HG03060 (cell line): ENCODE results near the gene SLC45A2.
"Not testable (repeated sequence)": the region's sequence is repeated elsewhere in the genome, so short reads cannot be mapped to it uniquely, and the experiment has no call there.

ENCODE experiments used
- ATAC-seq: cut with Tn5 transposase; IDR thresholded peaks from one replicate; pipeline ENCODE4 v1.9.1; 2021; ENCODE audit warnings: low read depth, moderate number of reproducible peaks; ENCODE audit not compliant: unreplicated experiment

SLC45A2 gene

DNA sequence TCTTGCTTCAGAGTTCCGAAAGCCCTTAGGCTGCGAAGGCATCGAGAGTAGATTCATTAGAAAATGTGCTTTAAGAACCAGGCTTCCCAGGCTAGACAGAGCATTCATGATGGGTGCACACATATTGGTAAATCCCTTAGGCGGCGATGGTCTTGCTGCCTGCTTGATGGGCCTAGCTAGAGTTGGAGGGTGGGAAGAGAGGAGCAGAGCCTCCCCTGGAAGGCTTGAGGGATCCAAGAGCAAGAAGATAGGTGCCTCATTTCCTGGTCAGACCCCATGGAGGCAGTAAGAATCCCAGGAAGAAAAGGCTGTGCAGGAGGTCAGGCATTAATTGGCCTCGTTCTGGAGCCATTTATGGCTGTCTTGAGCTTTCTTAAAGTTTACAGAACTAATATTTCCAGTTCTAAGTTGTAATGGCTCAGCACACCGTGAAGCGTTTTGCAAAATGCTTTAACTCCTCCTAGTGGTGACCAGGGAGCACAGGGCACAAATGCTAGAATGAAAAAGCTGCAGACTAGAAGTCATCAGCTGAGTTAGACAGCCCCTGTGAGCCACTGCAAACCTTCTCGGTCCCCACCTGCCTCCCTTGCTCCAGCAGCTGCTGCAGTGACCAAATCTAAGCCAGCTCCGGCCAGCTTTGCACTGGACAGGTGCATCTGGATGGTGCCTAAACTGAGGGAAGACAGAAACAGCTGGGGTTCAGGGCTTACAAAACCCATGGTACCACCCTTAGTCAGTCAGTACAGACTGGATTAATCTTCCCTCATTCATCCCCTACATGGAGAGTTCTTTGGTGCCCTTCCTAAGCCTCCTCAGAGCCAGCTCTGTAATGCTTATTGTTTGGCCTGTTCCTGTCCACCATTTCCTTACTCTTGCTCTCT lies 14.7 kb downstream of the SLC45A2 start:
- ATAC-seq = no peak

- ATAC-seq = no peak
These were observed 16.1 kb downstream of the SLC45A2 start for GRCh38 chr5:33968211-33969005.

DNA sequence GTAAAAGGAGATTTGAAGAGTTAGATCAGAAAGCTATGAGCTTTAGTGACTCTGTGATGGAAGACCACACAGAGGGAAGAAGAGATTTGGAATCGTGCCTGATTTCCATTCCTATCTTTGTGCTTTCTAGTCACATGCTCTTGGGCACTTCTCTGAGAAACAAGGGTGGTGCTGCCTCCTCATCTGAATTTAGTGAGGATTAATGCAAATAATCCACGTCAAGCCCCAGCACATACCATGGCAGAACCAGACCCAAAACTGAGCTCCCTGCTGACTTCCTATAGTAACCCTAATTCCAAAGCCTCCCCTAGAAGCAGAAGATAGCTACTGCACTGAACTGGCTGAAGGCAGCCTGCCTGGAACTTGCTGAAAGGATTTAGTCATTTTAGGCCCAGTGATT lies 17.7 kb downstream of the SLC45A2 start:
- no peak for ATAC-seq

- no peak for ATAC-seq
These were observed 20.3 kb downstream of the SLC45A2 start for GRCh38 chr5:33964132-33964700.

- no peak for ATAC-seq
These were observed 26.3 kb downstream of the SLC45A2 start for GRCh38 chr5:33958176-33958575.

DNA sequence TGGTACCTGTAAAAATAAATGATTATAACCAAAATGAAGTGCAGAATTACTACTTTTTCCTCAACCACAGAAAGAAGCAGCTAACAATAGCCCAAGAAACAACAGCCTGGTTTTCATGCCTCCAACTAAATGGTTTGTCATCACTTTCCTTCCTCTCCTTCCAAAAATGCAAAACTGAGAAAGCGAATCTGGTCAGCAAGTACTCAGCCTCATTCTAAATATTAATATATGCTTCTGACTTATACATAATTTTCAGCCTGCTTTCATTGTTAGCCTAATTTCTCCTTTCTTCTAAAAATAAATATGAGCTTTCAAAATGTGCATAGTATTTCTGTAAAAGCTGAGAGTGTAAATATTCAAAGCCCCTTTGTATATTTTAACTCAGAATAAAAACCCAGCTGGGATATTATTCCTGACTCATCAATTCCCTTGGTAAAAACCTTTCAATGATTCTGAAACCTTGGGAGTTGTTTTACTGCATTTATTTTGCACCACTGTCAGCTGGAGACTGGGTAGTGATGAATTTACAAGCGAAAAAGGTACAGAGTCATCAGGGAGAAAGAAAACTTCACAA lies 26.8 kb downstream of the SLC45A2 start:
- no peak for ATAC-seq

DNA sequence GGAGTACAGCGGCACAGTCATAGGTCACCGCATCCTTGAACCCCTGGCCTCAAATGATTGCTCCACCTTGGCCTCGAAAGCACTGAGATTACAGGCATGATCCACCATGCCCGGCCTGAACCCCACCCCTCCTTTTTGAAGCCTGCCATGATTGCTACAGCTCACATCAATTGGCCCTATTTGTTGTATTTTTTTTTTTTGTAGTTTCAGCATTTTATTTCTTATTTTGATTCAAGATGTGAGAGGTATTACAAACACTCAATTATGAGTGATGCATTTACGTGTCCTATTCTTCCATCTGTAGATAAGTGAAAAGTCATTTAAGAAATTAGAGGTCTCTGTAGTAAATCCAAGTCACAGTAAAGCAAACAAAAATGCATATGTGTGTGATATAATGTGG lies 32.3 kb downstream of the SLC45A2 start:
- not testable (repeated sequence) for ATAC-seq

GRCh38 chr5:33944543-33945132 lies 39.9 kb downstream of the SLC45A2 start:
- no peak for ATAC-seq

- ATAC-seq = no peak
These were observed 43.4 kb downstream of the SLC45A2 start for GRCh38 chr5:33941090-33941489.

GRCh38 chr5:33939556-33940262 lies 44.8 kb downstream of the SLC45A2 start:
- ATAC-seq = no peak

DNA sequence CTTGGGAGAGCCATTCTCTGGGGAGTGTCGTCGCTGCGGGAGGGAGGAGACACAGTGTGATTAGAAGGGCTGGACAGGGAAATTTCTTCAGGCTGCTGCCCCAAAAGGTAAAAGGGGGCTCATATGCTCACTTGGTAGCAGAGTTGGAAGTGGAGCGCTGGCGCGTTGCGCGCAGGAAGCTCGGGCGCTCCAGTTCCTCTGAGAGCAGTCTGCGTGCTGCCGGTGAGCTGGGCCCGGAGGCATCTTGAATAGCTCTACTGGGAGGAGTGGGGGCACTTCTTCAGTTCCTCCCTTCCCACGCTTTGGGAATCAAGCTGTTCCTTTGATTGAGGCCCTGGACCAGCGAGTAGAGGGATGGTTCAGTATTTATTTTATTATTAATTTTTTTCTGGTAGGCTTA lies 45.6 kb downstream of the SLC45A2 start:
- no peak for ATAC-seq

GRCh38 chr5:33938507-33938796 lies 46.0 kb downstream of the SLC45A2 start:
- no peak for ATAC-seq

- no peak for ATAC-seq
These were observed 46.6 kb downstream of the SLC45A2 start for GRCh38 chr5:33937707-33938506.

GRCh38 chr5:33937017-33937706 lies 47.3 kb downstream of the SLC45A2 start:
- no peak for ATAC-seq

DNA sequence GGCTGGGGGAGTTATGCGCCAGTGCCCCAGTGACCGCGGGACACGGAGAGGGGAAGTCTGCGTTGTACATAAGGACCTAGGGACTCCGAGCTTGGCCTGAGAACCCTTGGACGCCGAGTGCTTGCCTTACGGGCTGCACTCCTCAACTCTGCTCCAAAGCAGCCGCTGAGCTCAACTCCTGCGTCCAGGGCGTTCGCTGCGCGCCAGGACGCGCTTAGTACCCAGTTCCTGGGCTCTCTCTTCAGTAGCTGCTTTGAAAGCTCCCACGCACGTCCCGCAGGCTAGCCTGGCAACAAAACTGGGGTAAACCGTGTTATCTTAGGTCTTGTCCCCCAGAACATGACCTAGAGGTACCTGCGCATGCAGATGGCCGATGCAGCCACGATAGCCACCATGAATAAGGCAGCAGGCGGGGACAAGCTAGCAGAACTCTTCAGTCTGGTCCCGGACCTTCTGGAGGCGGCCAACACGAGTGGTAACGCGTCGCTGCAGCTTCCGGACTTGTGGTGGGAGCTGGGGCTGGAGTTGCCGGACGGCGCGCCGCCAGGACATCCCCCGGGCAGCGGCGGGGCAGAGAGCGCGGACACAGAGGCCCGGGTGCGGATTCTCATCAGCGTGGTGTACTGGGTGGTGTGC lies 48.0 kb downstream of the SLC45A2 start, which contains the start of gene RXFP3:
Gene RXFP3, plus strand, starts transcription at position 6 of the 636 bp plus-strand sequence. Its CDS starts 355 bp downstream, at position 361.
- ATAC-seq = no peak

GRCh38 chr5:33936004-33936380 lies 48.5 kb downstream of the SLC45A2 start:
- no peak for ATAC-seq

GRCh38 chr5:33934176-33934575 lies 50.3 kb downstream of the SLC45A2 start:
- ATAC-seq = no peak

DNA sequence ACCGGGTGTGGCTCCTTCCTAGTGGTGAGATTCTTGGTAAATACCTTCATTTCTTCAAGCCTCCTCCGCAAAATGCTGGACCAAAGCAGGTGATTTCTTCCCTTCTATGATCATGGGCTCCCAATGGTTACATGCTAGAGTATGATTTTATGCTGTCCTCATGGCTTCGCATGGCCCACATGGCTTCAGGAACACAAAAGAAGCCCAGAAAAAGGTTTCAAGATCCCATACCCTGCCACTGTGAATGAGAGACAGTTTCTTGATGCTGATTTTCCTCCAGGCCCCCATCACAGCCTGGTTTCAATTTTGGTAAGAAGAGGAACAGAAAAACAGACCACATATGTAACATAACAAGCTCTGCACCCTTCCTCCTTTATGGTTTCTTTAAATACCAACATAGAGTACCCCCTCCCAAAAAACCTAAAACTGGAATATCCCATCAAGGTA lies 50.7 kb downstream of the SLC45A2 start:
- ATAC-seq = peak; percentile 65
